ENCODE results near the gene IRAK2. TPM values are rescaled to one million over a fixed set of nuclear protein-coding genes. Genes with fewer than 3 reads are reported as not detected.

IRAK2 gene
- total and polyA plus RNA-seq, 2 donors (not counting 1 experiment from before 2014, with no cell fraction given) = 1.5 to 6.6 TPM

DNA sequence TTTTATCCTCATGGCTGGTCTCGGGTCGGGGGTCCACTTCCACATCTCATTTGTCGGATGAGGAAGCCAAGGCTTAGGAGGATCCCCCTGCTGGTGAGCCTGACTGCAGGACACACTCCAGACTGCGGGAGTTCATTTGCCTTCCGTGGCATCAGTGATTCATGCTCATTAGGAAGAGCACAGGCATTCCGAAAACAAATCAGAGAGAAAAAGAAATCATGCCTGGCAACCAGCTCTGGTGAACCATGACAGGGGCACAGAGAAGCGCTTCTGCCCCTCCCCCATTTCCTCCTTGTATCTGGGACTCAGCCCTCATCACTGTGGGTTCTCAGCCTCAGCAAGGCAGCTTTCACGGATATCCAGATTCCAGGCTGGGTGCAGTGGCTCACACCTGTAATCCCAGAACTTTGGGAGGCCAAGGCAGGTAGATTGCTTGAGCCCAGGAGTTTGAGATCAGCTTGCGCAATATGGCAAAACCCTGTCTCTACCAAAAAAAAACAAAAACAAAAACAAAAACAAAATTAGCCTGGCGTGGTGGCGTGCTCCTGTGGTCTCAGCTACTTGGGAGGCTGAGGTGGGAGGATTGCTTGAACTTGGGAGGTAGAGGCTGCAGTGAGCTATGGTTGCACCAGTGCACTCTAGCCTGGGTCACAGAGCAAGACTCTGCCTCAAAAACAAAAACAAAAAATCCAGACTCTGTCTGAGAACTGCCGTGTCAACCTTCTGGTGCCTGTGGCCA, 28.4 kb downstream of the IRAK2 start:
- Histone ChIP-seq H3K27ac (ENCODE audit: insufficient read depth, low read length) (peak overlapping the region; percentile 92), H3K27me3 (ENCODE audit: control insufficient read depth, insufficient read depth, low read length) (no peaks in the 10 kb centered on the region), H3K79me2 (ENCODE audit: control insufficient read depth, insufficient read depth, low read length) (no peaks in the 10 kb centered on the region), H4K20me1 (ENCODE audit: control insufficient read depth, extremely low read depth, insufficient read depth, low read length) (no peaks in the 10 kb centered on the region), H3K36me3 (ENCODE audit: control insufficient read depth, insufficient read depth, low read length) (no peaks in the 10 kb centered on the region), H3K4me2 (ENCODE audit: extremely low read depth, insufficient read depth, low read length) (peak overlapping the region; percentile 23), H3K9me3 (ENCODE audit: control insufficient read depth, insufficient read depth, low read depth, low read length) (no peaks in the 10 kb centered on the region), H3K9ac (ENCODE audit: insufficient read depth, low read length) (no peak overlapping the region), H3K4me3 (replicated peaks in 1 of 4; ENCODE audit: control extremely low read depth in 1 of 4, insufficient read depth in 1 of 4, low read depth in 3 of 4, low read length in 4 of 4) (no peak overlapping the region), H2AFZ (ENCODE audit: low read length) (no peak overlapping the region), H3K4me1 (ENCODE audit: control insufficient read depth, extremely low read depth, insufficient read depth, low read length) (peaks cover 19% of the 10 kb centered on the region)
- DNase-seq (ENCODE audit: low read depth in 2 of 2) = peak; percentile 81 to 93
- no peak for TF ChIP-seq EZH2 (IDR thresholded peaks at IDR 0.05; ENCODE audit: low read length, missing control alignments)
- TF ChIP-seq, protein P1, sequence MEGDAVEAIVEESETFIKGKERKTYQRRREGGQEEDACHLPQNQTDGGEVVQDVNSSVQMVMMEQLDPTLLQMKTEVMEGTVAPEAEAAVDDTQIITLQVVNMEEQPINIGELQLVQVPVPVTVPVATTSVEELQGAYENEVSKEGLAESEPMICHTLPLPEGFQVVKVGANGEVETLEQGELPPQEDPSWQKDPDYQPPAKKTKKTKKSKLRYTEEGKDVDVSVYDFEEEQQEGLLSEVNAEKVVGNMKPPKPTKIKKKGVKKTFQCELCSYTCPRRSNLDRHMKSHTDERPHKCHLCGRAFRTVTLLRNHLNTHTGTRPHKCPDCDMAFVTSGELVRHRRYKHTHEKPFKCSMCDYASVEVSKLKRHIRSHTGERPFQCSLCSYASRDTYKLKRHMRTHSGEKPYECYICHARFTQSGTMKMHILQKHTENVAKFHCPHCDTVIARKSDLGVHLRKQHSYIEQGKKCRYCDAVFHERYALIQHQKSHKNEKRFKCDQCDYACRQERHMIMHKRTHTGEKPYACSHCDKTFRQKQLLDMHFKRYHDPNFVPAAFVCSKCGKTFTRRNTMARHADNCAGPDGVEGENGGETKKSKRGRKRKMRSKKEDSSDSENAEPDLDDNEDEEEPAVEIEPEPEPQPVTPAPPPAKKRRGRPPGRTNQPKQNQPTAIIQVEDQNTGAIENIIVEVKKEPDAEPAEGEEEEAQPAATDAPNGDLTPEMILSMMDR (conservative IDR thresholded peaks at IDR 0.05 in 1 of 2, IDR thresholded peaks at IDR 0.05 in 1 of 2; ENCODE audit: low read depth in 1 of 2, low read length in 2 of 2) = peak; percentile 42 to 73

DNA sequence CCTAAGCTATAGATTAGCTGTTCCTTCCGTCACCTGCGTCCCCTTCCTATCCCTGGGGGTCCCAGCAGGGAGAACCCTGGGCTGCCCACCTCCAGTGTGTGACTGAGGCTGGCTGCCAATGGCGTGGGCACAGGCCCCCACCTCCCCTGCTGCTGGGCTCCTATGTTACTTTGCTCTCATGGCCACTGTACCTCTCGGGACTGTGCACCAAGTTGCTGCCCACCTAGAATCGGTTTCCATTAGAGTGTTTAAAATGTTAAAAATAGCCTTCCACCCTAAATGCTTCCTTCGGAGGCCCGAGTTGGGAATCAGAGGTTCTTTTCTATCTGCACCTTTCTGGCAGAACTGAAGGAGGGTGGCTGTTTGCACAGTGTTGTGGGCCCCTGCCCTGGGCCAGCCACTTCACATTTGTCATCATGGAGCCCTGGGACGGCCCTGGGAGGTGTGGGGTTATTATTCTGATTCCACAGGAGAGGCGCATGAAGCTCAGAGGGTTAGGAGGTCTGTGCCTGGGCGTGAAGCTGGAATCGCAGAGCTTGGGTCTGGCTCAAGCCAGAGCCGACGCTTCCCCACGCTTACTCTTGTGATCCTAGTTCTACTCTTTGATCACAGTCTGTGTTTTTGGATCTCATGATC, 29.1 kb downstream of the IRAK2 start:
- Histone ChIP-seq H3K36me3 (ENCODE audit: control insufficient read depth, insufficient read depth, low read length) (no peaks in the 10 kb centered on the region), H3K4me2 (ENCODE audit: extremely low read depth, insufficient read depth, low read length) (no peak overlapping the region), H4K20me1 (ENCODE audit: control insufficient read depth, extremely low read depth, insufficient read depth, low read length) (no peaks in the 10 kb centered on the region), H3K4me3 (replicated peaks in 1 of 4; ENCODE audit: control extremely low read depth in 1 of 4, insufficient read depth in 1 of 4, low read depth in 3 of 4, low read length in 4 of 4) (no peak overlapping the region), H3K27ac (ENCODE audit: insufficient read depth, low read length) (no peak overlapping the region), H2AFZ (ENCODE audit: low read length) (no peak overlapping the region), H3K4me1 (ENCODE audit: control insufficient read depth, extremely low read depth, insufficient read depth, low read length) (peaks cover 19% of the 10 kb centered on the region), H3K9me3 (ENCODE audit: control insufficient read depth, insufficient read depth, low read depth, low read length) (no peaks in the 10 kb centered on the region), H3K9ac (ENCODE audit: insufficient read depth, low read length) (no peak overlapping the region), H3K79me2 (ENCODE audit: control insufficient read depth, insufficient read depth, low read length) (no peaks in the 10 kb centered on the region), H3K27me3 (ENCODE audit: control insufficient read depth, insufficient read depth, low read length) (no peaks in the 10 kb centered on the region)
- no peak for TF ChIP-seq EZH2 (IDR thresholded peaks at IDR 0.05; ENCODE audit: low read length, missing control alignments)
- TF ChIP-seq, protein P1 (conservative IDR thresholded peaks at IDR 0.05 in 1 of 2, IDR thresholded peaks at IDR 0.05 in 1 of 2; ENCODE audit: low read depth in 1 of 2, low read length in 2 of 2) = no peak
- no peak for DNase-seq (ENCODE audit: low read depth in 2 of 2)

DNA sequence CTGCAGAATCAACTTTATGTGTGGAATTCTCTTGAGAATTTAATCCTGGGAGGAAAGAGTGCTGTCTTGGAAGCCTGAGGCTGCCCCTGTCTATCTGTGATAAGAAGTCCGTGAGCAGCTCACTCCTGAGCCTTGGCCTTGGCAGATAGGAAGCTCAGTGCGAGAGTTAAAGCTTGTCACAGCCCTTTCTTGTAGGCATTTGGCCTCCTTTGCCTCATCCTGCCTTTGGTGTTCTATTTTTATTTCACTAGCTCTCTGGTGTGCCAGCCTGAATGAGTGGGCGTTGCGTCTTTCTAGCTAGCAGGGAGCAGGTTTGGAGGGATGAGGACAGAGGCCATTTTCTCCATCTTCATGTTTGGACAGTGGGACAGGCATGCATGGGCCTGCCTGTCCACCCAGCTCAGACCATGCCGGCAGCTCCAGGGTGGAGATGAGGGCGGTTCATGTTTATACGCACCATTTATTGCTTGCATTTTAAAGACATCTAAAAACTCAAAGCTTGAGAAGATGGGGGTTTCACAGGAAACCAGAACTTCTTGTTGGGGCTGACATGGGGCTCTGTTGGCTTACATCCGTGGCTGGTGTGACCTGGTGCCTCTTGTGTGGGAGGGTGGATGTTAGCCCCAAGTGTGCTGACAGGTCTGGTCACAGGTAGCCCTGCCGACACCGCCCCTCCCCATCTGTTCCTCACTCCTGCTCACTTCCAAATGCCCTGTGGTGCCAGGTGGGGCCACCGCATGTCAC, 29.8 kb downstream of the IRAK2 start:
- Histone ChIP-seq H3K27ac (ENCODE audit: insufficient read depth, low read length) (no peak overlapping the region), H3K4me1 (ENCODE audit: control insufficient read depth, extremely low read depth, insufficient read depth, low read length) (peaks cover 21% of the 10 kb centered on the region), H3K27me3 (ENCODE audit: control insufficient read depth, insufficient read depth, low read length) (no peaks in the 10 kb centered on the region), H3K4me2 (ENCODE audit: extremely low read depth, insufficient read depth, low read length) (no peak overlapping the region), H3K9me3 (ENCODE audit: control insufficient read depth, insufficient read depth, low read depth, low read length) (no peaks in the 10 kb centered on the region), H3K9ac (ENCODE audit: insufficient read depth, low read length) (no peak overlapping the region), H4K20me1 (ENCODE audit: control insufficient read depth, extremely low read depth, insufficient read depth, low read length) (no peaks in the 10 kb centered on the region), H3K4me3 (replicated peaks in 1 of 4; ENCODE audit: control extremely low read depth in 1 of 4, insufficient read depth in 1 of 4, low read depth in 3 of 4, low read length in 4 of 4) (no peak overlapping the region), H2AFZ (ENCODE audit: low read length) (no peak overlapping the region), H3K36me3 (ENCODE audit: control insufficient read depth, insufficient read depth, low read length) (no peaks in the 10 kb centered on the region), H3K79me2 (ENCODE audit: control insufficient read depth, insufficient read depth, low read length) (no peaks in the 10 kb centered on the region)
- TF ChIP-seq EZH2 (IDR thresholded peaks at IDR 0.05; ENCODE audit: low read length, missing control alignments) = no peak
- TF ChIP-seq, protein P1 (conservative IDR thresholded peaks at IDR 0.05 in 1 of 2, IDR thresholded peaks at IDR 0.05 in 1 of 2; ENCODE audit: low read depth in 1 of 2, low read length in 2 of 2) = no peak
- DNase-seq (ENCODE audit: low read depth in 2 of 2) = no peak

Data from fibroblast of lung (primary cell).